GM21737 (cell line): Measurements from ENCODE around the gene KCTD1.
A peak's percentile ranks its signal among the peaks of the same experiment; 100 is the strongest.
"Not testable (repeated sequence)": the region's sequence is repeated elsewhere in the genome, so short reads cannot be mapped to it uniquely, and the experiment has no call there.

Experiments used
- ATAC-seq: cut with Tn5 transposase; IDR thresholded peaks from one replicate; pipeline ENCODE4 v1.9.1; 2021; ENCODE audit warnings: mild to moderate bottlenecking, moderate library complexity; ENCODE audit not compliant: unreplicated experiment

The KCTD1 gene

GRCh38 chr18:26460449-26461091 lies 87.8 kb downstream of the KCTD1 start:
- ATAC-seq = peak; percentile 66

GRCh38 chr18:26459884-26460283 lies 88.5 kb downstream of the KCTD1 start:
- ATAC-seq = no peak

- no peak for ATAC-seq
These were observed 89.0 kb downstream of the KCTD1 start for GRCh38 chr18:26459340-26459739.

- peak; percentile 54 for ATAC-seq
These were observed 89.7 kb downstream of the KCTD1 start for GRCh38 chr18:26458526-26459232.

GRCh38 chr18:26457611-26458353 lies 90.6 kb downstream of the KCTD1 start:
- no peak for ATAC-seq

- ATAC-seq = no peak
These were observed 91.2 kb downstream of the KCTD1 start for GRCh38 chr18:26457195-26457594.

GRCh38 chr18:26456070-26456491 lies 92.3 kb downstream of the KCTD1 start:
- no peak for ATAC-seq

GRCh38 chr18:26455639-26456038 lies 92.7 kb downstream of the KCTD1 start:
- ATAC-seq = no peak

GRCh38 chr18:26454616-26455015 lies 93.7 kb downstream of the KCTD1 start:
- ATAC-seq = no peak

GRCh38 chr18:26454192-26454591 lies 94.2 kb downstream of the KCTD1 start:
- no peak for ATAC-seq

GRCh38 chr18:26453386-26453901 lies 94.9 kb downstream of the KCTD1 start:
- ATAC-seq = peak; percentile 51

GRCh38 chr18:26450989-26451682 lies 97.2 kb downstream of the KCTD1 start:
- no peak for ATAC-seq

- ATAC-seq = no peak
These were observed 99.6 kb downstream of the KCTD1 start for GRCh38 chr18:26448714-26449159.

- ATAC-seq = no peak
These were observed 104.5 kb downstream of the KCTD1 start for GRCh38 chr18:26443853-26444252.

- ATAC-seq = no peak
These were observed 106.2 kb downstream of the KCTD1 start for GRCh38 chr18:26442126-26442525.

- no peak for ATAC-seq
These were observed 107.7 kb downstream of the KCTD1 start for GRCh38 chr18:26440644-26441043.

- ATAC-seq = no peak
These were observed 108.8 kb downstream of the KCTD1 start for GRCh38 chr18:26439537-26439936.

GRCh38 chr18:26438980-26439379 lies 109.4 kb downstream of the KCTD1 start:
- peak; percentile 92 for ATAC-seq

- ATAC-seq = not testable (repeated sequence)
These were observed 110.7 kb downstream of the KCTD1 start for GRCh38 chr18:26437634-26438033.

GRCh38 chr18:26436176-26437051 lies 111.9 kb downstream of the KCTD1 start:
- no peak for ATAC-seq
